HG02884 (cell line): Measurements from ENCODE around the gene PDHX.
"Not testable (repeated sequence)": the region's sequence is repeated elsewhere in the genome, so short reads cannot be mapped to it uniquely, and the experiment has no call there.

Experiments used
- ATAC-seq: cut with Tn5 transposase; IDR thresholded peaks from one replicate; pipeline ENCODE4 v1.9.1; 2021; ENCODE audit warnings: mild to moderate bottlenecking, moderate library complexity; ENCODE audit not compliant: unreplicated experiment

Gene PDHX

DNA sequence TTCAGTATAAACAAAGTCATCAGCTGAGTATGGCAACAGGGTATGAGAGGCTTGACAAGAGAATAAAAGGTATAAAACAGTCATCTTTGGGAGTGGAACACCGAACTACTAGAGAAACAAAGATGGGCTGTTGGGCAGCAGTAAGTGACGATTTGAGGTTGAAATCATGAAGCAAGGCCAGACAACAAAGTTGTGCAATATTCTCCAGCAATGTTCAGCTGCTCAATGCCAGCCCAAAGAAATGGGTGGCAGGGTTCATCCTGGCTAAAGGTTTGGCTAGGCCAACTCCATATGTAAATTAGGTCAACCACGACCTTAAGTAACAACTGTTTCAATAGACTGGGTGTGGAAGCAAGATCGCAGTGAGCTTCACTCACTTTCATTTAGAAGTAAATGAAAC is 6.5 kb upstream of the PDHX start:
- no peak for ATAC-seq

DNA sequence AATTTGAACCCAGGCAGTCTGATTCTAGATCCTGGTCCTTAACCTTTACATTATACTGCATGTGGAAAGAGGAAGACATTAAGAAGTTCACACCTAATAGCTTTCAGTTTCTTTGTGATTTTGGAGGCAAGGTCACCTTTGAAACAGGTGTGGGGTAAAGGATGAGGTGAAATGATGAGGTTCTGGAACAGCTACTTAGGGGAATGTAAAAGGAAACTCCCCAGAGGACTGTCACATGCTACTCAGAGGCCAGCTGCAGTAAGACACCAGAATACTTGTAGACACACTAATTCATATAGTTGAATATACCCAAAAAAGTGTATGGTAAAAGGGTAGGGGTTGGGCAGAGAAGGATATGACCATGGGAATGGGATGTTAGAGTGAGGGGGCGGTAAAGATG is 5.6 kb upstream of the PDHX start:
- peak; percentile 46 for ATAC-seq

DNA sequence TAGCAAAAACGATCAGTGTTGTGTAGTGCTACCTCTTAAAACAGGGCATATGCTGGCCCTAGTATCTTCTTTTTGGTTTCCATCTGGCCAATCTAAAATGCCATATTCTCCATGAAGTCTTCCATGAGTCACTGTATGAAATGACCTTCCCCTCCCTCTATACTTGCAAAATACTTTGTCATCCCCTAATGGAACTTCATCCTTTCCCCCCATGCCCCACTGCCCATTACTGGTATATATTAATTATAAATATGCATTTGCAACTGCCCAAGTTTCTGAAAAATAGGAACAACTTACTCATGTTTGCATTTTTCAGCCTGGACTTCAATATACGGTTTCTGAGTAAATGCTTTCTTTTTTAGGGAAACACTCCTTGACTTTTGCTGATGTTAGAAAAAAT is 4.7 kb upstream of the PDHX start:
- ATAC-seq: no peak

DNA sequence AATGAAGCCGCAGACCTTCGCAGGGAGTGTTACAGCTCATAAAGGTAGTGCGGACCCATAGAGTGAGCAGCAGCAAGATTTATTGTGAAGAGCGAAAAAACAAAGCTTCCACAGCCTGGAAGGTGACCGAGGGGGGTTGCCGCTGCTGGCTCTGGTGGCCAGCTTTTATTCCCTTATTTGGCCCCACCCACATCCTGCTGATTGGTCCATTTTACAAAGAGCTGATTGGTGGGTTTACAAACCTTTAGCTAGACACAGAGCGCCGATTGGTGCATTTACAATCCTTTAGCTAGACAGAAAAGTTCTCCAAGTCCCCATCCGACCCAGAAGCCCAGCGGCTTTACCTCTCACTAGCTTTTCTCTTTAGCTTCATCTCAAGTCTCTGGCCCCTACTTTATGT is 2.9 kb upstream of the PDHX start:
- not testable (repeated sequence) for ATAC-seq

DNA sequence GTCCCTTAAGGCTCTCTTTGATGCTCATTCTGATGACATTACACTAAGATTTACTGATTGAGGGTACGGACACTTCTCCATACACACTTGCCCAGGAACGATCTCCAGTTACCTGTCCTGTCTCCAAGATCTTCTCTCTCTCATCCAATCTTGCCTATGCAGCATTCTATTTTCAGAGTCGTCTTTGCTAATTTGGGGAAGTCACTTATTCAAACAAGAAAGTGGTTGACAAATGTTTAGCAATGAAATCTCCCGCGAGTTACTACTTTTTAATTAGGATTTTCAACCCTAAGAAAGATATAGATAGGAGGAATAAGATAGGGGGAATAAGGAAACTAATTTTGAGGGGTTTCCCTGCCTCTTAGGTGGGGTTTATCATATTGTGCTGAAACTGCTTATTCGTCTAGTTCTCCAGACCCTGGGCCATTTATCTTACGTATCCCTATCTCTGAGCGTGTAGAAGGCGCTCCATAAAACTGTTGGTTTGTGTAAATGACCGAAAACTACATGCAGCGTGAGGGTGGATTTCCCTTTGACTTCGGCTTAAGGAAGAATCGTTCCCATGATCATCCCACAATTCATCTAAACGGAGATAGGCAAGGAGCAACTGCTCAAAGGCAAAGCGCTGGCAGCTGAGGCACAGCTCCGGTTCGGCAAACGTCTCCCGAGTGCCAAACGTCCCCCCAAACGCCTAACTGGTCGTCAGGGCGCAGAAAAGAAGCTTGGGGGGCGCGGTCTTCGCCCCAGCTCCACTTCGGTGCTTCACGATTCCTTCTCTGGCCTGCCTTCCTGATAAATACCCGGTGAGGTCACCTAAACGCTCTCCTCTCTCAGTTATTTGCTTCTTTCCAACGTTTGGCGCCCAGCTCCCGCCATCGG is 1.0 kb upstream of the PDHX start:
- ATAC-seq: peak; percentile 11

DNA sequence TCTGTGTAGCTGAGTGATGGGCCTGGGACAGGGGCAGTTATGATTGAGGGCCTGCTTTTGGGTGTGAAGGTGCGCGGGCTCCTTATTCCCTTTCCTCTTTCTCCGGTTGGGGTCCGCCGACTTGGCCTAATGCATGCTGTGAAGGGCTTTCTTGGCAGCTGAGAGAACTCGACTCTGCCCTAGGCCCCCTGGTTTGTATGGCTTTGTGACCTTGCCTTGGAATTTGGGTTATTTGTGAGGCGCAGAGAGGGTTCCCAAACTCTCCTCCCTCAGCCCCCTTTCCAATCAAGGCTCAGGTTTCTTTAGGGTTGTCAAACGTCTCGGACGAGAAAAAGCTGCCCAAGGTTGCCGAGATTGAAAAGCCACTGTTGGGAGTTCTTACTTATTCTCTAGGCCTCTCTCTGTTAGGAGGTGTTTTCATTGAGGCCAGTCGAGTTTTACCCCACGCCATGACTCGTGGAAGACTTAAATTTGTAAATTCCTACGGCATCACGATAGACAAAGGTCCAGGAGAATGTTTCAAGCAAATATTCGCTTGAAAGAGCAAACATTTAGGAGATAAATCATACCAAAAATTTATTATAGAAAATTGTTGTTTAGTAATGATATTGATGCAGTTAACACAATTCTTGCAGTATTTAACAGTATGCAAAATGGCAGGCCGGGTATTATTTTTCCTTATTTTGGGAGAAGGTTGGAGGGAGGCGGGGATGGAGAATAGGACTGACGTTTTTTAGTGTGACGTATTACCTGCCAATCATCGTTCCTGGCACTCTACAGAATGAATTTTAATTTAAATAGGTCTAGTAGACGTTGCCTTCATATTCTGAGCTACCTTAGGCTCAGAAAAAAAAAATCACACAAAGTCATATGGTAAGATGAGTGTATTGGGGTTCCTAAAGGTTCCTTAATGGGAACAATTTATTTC is 689 bp downstream of the PDHX start:
- no peak for ATAC-seq

DNA sequence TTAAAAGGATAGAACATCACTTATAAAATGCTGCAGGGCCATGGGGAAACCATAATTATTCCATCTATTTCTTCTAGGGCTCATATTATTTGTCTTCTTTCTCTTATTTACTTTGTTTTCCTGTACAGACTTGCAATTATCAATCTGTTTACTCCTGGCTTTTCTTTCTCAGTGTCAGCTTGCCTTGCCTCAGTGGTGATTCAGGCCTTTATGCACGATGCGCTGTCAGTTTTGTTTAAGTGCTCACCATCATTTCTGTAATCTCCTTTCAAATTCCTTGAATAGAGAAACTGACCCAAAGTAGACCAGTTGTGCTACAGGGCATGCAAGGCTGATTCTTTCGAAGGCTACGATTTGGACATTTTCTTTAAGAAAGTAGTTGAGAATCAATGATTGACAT is 4.7 kb downstream of the PDHX start:
- ATAC-seq: no peak

DNA sequence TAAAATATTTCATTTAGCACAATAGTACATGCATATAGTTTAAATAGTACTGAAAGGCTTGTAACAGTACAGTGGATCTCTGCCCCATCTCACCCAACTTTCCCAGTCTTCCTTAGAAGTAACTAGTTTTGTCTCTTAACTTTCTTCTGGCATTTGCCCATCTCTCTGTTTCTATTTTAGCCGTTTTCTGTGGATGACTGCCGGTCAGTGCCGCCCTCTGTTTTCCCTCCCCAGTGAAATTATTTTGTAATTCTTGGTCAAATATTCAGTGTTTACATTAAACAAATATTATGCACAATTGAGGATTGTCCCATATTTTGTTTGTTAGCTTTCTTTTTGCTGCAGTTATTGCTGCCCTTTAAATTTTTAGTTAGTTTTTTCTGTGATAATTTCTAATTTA is 8.3 kb downstream of the PDHX start:
- ATAC-seq: no peak

DNA sequence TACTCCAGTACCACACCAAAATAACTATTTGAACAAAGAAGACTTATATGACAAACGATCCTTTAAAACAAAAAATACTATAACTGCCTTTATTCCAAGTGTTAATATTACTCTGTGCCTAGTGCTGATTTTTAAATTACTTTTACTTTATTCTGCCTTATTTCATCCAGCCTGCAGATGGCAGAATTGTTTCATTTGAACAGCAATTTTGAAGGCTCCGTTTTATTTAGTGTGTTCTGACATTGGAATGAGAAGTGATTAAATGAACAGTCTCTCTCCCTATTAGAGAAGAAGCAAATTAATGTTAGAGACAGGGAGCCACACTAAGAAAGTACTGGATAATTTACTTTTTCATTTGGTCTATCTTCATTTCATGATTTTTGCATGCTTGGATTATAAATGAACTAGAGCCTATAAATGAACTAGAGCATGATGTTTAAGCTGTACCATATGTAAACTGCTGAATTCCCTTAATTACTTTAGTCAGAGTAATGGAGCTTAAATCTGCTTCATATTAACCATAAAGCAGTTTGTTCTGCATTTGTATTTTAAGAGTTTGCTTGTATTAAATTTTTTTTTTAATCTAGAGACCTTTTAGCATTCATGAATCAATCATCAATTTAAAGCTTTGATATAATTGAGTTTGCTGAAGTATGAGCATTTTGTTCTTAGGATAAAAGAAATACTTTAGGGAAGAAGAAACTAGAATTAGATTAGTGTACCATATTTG is 9.8 kb downstream of the PDHX start:
- no peak for ATAC-seq

DNA sequence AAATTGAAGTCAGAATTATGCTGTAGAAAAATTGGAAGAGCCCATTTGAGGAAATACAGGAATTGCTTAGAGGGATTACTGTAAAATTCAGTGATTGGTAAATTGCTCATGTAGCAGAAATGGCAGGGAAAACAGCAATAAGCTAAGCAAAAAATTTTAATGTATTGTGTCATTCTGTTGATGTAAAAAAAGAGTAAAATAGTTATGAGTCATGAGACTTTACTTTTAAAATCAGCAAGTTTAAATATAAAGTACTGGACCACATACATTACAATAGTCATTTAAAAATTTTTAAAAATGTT is 10.4 kb downstream of the PDHX start:
- no peak for ATAC-seq

DNA sequence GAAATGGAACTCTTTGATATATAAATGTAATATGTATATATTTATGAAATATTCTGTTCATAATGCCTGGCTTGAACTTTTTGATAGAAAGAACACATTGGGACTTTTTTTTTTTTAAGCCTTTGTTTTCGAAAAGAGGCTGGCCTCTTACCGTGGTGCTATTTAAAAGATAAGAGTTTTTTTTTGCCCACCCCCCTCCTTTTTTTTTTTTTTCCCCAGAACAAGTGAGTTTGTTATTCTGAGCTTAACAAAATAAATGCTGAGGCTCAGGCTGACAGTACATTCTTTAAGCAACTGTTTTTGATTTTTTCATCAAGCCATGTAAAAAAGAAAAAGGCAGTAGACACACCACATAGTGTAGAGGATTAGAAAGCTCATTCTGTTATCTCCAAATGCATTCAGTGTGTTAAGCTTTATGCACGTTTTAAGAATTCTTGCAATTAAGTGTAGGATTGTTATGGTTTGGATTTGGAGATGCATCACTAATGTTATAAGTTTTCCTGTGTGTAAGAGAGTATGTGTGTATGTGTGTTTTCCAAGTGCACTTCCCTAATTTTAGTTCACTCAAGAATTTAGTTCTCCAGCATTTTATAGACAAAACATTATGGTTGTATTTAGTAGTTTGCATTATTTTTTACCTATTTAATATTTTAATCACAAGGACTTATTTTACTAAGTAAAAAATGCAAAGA is 12.0 kb downstream of the PDHX start:
- ATAC-seq: no peak

DNA sequence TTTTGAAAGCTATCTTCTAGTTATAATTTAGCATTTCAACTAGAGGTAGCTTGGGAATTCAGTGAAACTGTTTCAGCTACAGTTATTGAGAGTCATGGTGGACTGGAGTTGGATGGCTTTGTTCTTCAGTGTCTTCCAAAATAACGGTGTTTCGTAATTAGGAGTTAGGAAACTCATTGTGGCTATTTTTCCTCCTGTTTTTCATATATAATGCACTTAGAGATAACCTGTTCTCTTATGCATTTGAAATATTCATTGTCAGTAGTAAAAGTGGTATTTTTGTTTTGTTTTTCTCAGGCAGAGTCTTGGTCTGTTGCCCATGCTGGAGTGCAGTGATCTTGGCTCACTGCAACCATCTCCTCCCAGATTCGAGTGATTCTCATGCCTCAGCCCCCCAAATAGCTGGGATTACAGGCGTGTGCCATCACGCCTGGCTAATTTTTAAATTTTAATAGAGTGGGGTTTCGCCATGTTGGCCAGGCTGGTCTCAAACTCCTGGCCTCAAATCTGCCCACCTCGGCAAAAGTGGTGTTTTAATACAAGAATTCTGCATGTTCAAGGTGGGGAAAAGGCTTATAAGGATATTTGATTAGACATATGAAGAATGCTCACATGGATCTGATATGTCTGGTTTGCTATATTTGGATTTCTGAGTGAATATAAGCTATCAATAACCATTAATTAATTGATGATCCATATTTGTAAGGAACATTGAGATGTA is 12.7 kb downstream of the PDHX start:
- no peak for ATAC-seq

DNA sequence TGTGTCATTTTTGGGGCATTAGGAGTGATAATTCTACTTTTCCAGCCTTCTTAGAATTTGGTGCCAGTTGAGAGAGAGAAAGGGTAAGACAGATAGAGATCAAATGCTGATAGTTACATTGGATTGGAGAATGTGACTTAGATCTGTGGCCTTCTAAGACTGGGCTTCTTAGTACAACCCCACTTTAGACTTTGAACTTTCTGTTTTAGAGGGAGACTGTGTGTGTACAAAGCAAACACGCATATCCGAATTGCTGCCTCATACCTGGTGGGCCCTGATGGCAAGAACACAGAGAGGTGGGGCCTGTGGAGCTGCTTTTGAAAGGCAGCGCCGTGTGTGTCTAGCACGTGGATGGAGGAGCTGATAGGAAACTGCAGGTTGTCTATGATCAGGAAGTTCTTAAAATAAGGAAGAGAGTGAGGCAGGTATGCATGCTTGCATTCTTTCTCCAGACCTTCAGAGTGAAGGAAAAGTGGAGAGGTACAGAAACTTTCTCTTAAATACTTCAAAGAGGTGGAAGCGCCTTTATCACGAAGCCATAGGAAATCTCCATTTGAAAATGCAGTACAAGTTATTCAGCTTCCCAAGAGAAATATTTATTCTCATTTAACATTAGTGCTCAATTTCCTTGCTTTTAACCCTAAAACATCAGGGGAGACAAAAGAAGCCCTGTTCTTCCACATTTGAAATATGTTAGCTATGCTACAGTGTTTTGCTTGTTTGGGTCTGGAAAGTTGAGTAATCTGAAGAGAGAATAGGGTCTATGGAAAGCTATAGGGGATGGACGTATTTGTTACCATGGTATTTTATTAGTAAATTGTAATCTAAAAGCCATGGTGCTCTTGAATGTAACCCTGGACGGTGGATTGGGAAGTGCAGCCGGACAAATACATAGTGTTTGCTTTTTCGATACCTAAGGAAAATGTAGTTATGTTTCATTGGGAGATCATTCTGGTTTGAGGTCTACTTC is 13.7 kb downstream of the PDHX start:
- ATAC-seq: no peak

DNA sequence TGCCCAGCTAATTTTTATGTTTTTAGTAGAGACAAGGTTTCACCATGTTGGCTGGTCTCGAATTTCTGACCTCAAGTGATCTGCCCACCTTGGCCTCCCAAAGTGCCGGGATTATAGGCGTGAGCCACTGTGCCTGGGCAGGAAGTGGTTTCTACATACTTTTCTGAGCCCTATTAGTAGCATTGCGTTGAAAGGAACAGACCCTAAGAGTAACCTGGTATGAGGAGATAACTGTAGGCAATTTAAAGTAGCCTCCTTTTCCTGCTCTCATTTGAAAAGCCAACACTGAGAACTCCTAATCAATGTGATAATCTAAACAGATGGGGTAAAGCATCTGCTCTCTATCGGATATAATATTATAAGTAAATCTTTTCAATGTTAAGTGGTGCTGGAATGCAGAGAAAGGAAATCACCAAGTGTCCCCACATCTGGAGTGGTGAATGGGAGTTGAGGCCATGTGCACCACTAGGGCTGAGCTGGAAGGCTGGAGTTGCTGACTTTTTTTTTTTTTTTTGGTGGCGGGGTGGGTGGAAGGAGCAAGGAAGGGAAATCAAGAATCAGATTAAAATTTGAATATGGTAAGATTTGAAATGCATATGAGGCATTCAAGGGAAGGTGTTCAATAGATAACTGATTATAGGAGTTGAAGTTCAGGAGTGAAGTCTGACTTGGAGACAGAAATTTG is 20.7 kb downstream of the PDHX start:
- no peak for ATAC-seq

DNA sequence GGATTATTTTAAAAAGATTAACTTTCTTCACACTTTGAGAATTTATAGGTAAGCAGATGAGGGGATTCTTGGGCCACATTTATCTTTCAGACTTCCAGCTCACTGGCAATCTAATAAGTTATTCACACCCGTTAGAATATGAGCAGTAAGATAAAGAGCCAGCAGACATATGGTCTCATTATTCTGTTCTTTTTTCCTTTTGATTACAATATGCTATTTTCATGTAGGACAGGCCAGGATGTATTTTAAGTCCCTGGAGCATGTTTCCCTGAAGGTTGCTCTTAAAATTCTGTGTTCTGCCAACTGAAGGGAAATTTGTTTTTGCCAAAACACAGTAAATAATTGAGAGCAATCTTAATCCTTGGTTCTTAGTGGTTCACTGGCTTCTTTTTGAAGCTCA is 22.2 kb downstream of the PDHX start:
- ATAC-seq: no peak

DNA sequence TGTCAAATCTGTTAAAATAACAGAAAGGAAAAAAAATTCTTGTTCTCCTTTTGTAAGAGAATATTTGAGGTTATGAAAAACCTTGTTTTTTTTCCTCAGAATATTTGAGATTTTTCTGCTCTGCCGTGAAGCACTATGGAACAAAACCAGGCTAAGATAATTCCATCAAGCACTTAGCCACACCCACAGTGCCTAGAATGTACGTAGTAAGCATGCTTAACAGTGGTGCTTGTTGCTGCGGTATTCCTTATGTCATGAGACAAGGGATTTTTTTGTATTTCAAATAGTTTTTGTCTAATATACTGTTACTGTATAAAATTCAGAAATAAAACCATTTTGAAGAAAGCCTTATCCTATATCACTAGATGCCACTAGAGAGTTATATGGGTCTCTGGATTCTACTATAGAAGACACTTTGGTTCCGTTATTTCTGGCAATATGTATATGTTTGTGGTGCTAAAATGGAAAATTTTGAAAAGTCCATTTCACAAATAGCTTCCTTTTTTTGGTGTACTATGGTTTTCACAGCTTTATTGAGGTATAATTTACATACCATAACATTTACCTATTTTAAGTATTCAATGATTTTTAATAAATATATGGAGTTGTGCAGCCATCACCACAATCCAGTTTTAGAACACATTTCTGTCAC is 23.7 kb downstream of the PDHX start:
- no peak for ATAC-seq

DNA sequence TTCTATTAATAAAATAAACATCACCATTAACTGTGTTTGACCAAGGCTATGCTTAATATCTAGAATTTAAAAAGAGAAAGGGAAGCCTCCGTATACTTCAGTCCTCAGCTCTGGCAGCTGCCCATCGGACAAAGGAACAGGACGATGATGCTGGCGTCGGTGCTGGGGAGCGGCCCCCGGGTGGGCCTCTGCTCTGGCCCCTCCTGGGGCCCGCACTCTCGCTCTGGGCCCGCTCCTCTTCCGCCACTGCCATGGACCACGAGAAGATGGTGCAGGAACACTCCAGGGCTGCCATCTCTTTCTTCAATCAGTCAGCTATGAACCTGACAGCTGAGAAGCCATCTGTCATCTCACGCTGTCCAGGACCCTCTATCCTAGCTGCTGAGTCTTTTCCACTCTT is 25.3 kb downstream of the PDHX start:
- no peak for ATAC-seq

DNA sequence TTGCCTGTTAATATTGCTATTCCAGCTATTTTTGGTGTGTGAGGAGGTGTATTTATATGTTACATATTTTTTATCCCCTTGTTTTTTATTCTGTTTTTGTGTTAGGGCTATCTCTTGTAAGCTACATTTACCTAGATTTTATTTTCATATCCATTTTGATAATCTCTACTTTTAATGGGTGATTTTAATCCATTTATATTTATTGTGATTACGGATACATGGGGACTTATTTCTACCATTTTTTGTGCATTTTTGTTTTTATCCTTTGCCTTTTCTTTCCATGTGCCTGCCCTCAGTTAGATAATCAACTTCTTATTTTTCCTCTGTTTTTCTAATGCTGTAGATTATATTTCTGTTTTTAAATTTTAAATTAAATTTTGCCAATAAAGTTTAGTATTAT is 28.3 kb downstream of the PDHX start:
- no peak for ATAC-seq
